Suprapubic skin (tissue), 4 donors: ENCODE measurements around the gene MAML2.

ENCODE experiments used
- CTCF ChIP-seq, 2 donors: fragments of 200-600 bp in 1 of 2; fragments of 450-650 bp in 1 of 2; sonication (generic) in 1 of 2; IDR thresholded peaks; one replicate each; pipeline ENCODE4 v1.5.1; 2016 to 2019; ENCODE audit warnings: antibody characterized with exemption in 2 of 2, mild to moderate bottlenecking in 1 of 2, moderate library complexity in 1 of 2
- EP300 ChIP-seq: sonication (generic); formaldehyde crosslinking; IDR thresholded peaks from one replicate; pipeline ENCODE4 v1.6.1; 2017; ENCODE audit warnings: antibody characterized with exemption
- POLR2A ChIP-seq, 2 donors: fragments of 450-650 bp; IDR thresholded peaks; one replicate each; pipeline ENCODE4 v1.6.1; 2017; ENCODE audit warnings: antibody characterized with exemption in 2 of 2, mild to moderate bottlenecking in 2 of 2, moderate library complexity in 2 of 2
- POLR2AphosphoS5 ChIP-seq, 3 donors: sonication (generic); formaldehyde crosslinking; IDR thresholded peaks; one replicate each; pipeline ENCODE4 v1.6.1; 2017; ENCODE audit warnings: antibody characterized with exemption in 3 of 3

GRCh38 chr11:96094156-96094555, 248.8 kb downstream of the MAML2 start:
- TF ChIP-seq CTCF (IDR thresholded peaks at IDR 0.05) (no peak), POLR2AphosphoS5 (IDR thresholded peaks at IDR 0.05) (no peak), POLR2A (IDR thresholded peaks at IDR 0.05) (no peak), EP300 (no peak)
